ENCODE data around the gene CELF2.

- no peak for TF ChIP-seq CTCF (conservative IDR thresholded peaks at IDR 0.05; ENCODE audit: low read depth, low read length)
- no peak for TF ChIP-seq EZH2 (IDR thresholded peaks at IDR 0.05; ENCODE audit: borderline replicate concordance, low read depth, low read length, poor library complexity, severe bottlenecking)
Observed at GRCh38 chr10:11237571-11237970, 219.9 kb downstream of the CELF2 start.
